GM12864 (cell line): ENCODE data around the gene IPO13.

Source experiments
- DNase-seq: peaks from one replicate; pipeline ENCODE4 v3.0.0-alpha.2; 2011; ENCODE audit warnings: low read depth
- H3K4me3 ChIP-seq: 2 replicates; pipeline ENCODE4 v1.5.1; 2011; ENCODE audit warnings: mild to moderate bottlenecking, low read depth, low read length, control low read depth
- CTCF ChIP-seq: IDR thresholded peaks from 2 replicates; pipeline ENCODE4 v1.5.1; 2011; ENCODE audit warnings: low read depth, mild to moderate bottlenecking, moderate library complexity, low read length, control low read depth, inconsistent platforms; ENCODE audit errors: missing control alignments

Gene IPO13

GRCh38 chr1:43978551-43979260 is 32.0 kb downstream of the IPO13 start, which contains the start of gene B4GALT2:
B4GALT2 (plus strand) TSS chr1:43979210; CDS start chr1:43981161, 1,951 bp downstream.
- peak within 1 kb of the TSS; percentile 56 for H3K4me3 ChIP-seq
- TF ChIP-seq CTCF: no peak
- DNase-seq: no peak

DNA sequence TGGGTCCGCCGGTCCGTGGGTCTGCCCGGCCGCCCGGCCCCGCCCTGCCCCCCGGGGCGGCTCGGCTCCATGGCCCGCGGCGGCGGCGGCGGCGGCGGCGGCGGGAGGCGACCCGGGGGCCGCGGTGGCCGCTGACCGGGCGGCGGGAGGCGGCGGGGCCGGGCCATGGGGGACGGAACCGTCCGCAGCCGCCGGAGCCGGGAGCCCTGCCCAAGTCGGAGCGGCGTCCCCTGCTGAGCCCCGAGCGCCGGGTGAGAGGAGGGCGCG is 32.4 kb downstream of the IPO13 start:
- peak overlapping the region; percentile 56 for H3K4me3 ChIP-seq
- no peak for TF ChIP-seq CTCF
- no peak for DNase-seq

DNA sequence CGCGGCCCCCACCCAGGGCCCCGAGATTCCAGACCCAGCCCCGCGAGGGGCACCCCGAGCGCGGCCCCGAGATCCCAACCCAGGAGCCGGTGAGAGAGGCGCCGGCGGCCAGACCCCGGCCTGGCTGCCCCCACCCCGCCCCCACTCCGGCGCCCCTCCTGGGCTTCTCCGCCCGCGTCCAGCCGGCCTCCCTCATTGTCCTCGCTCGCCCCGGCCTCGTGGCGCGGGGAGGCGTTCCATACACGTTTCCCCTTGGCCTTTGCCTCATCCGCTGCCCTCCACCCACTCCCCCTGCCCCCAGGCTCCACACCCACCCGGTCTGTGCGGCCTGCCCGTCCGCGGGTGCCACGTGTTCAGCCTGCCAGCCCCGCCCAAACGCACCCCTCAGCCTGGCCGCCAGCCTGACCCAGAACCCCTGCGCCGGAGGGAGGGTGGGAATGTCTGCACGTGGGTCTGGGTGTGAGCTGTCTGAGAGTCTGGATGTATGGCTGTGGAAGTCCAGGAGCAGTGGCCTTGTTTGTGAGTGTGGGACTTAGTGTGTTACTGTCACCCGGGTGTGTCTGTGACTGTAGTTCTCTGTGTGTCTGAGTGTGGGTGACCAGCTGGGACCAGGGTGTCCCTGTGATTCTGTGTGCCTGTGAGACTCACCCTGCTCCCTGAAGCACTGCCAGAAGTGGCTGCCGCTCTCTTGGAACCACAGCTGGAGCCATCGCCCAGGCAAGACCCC is 32.9 kb downstream of the IPO13 start:
- TF ChIP-seq CTCF: no peak
- H3K4me3 ChIP-seq: peak overlapping the region; percentile 56
- no peak for DNase-seq

- DNase-seq: no peak
- TF ChIP-seq CTCF: no peak
- H3K4me3 ChIP-seq: peak overlapping the region; percentile 56
These were observed 33.7 kb downstream of the IPO13 start for GRCh38 chr1:43980255-43981134.

DNA sequence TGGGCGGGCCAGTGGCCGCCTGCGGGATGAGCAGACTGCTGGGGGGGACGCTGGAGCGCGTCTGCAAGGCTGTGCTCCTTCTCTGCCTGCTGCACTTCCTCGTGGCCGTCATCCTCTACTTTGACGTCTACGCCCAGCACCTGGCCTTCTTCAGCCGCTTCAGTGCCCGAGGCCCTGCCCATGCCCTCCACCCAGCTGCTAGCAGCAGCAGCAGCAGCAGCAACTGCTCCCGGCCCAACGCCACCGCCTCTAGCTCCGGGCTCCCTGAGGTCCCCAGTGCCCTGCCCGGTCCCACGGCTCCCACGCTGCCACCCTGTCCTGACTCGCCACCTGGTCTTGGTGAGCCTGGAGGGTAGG is 34.4 kb downstream of the IPO13 start:
- no peak for TF ChIP-seq CTCF
- no peak for DNase-seq
- no peak overlapping the region; the same call in 1 of the 2 replicates for H3K4me3 ChIP-seq

DNA sequence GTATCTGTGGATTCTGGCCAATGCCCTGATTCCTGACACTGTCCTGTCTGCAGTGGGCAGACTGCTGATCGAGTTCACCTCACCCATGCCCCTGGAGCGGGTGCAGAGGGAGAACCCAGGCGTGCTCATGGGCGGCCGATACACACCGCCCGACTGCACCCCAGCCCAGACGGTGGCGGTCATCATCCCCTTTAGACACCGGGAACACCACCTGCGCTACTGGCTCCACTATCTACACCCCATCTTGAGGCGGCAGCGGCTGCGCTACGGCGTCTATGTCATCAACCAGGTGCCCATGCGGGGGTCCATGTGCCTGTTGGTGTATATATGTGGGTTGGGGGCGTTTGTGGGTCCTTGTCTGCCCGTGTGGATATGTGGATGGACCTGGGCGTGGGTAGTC is 34.9 kb downstream of the IPO13 start:
- no peak overlapping the region for H3K4me3 ChIP-seq
- DNase-seq: no peak
- TF ChIP-seq CTCF: no peak
